Fibroblast of peridontal ligament (primary cell): Measurements from ENCODE around the gene PCBP2.

ENCODE experiments used
- DNase-seq: peaks from one replicate; pipeline ENCODE4 v3.0.0-alpha.2; 2010; ENCODE audit errors: extremely low read depth

The PCBP2 gene

DNA sequence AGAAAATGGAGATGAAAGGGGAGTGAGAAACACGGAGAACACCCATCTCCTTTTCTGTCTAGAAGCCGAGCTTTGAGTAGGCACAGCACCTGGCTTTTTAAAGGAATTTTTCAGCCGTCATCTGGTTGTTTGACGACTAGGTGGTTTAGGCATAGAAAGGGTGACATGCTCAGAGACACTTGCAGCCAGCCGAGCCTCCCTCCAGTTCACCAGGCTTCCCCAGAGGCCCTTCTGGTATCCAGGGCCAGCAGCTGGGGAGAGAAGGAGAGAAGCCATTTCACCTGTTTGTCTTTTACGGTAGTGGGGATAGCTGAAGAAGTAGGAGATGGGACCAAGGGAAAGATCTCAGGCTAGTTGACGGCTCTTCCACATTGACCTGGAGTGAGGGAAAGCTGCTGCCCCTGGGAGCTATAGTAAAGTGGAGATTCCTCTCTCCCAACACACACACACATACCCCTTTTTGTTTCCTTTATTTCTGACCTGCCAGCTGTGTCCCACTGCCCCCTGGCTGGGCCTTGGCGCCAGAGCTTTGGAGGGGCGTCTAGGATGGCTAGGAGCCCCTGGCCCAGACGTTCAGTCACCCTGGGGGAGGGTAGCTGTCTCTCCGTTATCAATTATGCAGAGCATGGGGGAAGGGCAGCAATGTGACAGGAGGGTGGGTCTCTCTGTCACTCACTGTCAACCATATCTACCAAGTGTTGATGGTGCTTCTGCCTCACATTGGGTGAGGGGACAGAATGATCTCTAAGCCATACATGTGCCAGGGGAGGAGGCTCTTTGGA lies 41.9 kb downstream of the PCBP2 start:
- no peak for DNase-seq

DNA sequence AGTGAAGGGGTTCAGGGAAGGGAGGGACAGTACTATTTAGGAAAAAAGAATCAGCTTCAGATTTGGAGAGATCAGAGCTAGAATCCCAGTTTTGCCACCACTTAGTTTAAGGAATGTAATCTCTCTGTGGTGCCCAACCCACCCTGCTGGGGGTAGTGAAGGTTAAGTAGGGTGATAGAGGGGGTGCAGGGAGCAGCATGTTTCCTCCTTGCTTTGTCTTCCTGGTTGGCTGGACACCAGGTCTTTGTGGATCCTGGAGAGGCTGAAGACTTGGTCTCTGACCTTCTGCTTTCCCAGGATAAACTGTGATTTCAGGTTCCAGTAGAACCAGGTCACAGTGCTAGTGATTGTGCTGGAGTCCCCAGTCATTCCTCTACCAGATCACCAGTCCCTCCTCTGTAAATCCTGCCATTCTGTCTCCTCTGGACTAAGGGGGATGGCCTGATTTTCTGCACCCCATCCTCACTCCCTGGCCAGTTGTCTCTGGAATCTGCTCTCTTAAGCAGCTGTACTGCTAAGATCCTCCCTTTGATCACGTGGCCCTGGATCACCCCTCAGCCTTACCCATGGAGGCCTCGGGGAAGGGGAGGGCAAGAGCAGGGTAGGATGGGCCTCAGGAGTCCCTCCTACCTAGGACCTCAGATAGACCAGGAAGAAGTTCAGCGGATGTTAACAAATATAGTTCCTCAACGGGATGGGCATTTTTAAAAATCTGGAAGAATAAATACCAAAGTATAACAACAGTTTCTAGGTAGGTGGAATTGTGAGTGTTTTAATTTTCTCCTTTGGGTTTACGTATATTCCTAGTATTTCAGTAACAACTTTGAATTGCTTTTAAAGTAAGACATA lies 44.2 kb downstream of the PCBP2 start:
- DNase-seq, result peak; percentile 85

DNA sequence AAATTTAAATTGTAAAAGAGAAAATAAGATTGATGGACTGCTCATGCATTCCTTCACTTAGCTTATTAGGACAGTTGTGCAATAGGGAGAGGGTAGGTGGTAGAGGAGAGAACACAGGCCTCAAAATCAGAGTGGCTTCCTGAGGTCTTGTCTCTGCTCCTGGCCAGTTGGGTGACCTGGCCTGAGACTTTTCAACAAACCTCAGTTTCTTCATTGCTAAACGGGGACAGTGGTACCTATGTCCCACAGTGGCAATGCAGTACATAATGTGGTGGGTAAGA lies 44.8 kb downstream of the PCBP2 start:
- DNase-seq, result no peak

DNA sequence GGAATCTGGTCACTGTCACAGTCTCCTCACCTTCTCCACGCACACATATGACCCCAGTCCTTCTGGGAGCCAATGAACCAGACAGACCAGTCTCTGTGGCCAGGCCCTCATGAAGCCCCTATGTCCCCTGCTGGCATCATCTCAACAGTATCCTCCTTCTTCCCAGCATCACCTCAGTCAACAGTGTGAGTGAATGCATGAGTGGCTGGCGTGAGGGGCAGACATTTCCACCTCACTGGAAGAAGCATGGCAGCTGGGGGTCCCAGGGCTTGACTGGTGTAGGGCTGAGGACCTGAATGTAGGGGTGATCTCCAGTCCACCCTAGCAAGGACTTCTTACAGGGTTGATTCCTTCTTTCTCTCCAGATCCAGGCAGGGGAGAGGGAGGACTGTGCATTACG lies 45.6 kb downstream of the PCBP2 start:
- no peak for DNase-seq

DNA sequence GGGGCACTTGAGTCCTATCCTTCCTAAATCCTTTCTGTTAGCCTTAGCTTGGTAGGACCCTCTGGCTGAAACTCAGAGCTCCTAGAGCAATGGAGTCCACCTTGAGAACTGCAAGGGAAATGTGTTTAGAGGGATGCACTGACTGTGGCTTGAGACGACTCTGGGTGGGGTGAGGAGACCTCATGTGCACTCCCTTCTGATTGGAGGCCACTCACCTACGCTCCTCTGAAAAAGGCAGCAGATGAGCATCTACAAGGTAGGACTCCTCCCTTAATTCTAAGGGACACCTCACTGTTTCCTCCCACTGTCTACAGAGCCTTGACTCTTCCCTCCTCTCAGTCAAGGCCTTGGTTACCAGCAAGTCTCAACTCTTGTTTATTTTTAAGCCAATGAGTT lies 46.3 kb downstream of the PCBP2 start:
- no peak for DNase-seq

DNA sequence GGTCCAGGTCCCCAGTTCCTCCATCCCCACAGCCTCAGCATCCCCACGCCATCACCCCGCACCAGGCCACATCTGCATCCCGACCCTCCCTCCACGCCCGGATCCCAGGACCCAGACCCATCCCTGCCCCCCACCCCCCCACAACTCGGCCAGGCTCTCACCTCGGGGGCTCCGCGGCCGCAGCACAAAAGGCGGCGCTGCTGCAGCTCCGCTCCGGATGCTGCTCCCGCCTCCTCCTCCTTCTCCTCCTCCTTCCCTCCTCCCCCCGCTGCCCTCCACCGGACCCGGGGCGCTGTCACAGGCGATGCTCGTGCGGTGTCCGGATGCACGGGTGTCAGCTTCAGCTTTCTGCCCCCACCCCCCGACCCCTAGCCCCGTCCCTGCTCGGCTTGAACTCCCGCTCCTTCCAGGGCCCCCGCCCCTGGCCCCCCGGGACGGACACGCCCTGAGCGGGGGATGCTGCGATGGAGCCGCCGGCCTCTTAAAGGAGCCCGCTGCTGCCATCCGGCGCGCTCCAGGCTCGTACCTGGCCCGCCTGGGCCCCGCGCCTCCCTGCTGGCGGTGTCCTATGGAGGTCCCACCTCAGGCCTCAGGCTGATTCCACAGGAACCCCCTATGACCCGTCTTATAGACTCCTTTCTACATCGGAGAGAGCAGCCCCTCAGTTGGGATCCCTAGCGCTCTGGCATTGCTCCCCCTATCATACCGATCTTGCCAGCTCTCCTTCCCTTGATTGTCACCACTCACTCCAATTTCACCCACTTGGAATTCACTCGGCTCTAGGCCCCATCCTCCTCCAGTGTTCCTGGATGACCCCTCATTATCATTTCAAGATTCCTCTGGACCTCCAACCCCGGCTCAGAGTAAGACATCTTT lies 47.6 kb downstream of the PCBP2 start, which contains the start of gene MAP3K12:
TSS of gene MAP3K12 (minus strand) at position 193 of the 876 bp plus-strand sequence. CDS start 12,067 bp downstream, outside the sequence.
- no peak for DNase-seq

DNA sequence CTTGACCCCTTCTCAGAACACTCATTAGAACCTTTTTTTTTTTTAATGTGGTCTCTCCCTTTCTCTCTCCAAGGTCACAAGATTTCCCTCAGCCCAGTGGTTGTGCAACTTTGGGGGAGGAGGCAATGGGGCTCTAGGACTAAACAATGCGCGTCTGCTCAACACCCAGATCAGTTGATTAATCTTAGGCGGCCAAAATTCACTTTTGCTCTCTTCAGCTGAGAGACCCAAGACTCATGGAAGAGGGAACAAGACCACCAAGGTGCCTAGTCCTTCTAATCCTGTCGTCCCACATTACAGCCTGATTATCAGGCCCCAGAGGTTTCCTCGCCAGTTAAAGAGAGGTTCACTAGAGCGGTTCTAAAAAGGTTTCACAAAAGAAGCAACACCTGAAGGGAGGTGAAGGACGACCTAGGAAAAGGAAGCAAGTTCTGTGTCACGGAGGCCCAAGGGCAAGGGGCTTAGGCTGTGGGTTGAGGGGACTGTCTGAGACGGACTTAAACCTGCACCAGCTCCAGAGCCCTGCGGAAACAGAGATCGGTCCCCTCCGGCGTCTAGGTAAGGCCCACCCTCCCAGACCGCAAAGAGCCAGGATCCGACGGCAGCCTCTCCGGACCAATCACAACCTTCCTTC lies 48.4 kb downstream of the PCBP2 start:
- peak; percentile 88 for DNase-seq

DNA sequence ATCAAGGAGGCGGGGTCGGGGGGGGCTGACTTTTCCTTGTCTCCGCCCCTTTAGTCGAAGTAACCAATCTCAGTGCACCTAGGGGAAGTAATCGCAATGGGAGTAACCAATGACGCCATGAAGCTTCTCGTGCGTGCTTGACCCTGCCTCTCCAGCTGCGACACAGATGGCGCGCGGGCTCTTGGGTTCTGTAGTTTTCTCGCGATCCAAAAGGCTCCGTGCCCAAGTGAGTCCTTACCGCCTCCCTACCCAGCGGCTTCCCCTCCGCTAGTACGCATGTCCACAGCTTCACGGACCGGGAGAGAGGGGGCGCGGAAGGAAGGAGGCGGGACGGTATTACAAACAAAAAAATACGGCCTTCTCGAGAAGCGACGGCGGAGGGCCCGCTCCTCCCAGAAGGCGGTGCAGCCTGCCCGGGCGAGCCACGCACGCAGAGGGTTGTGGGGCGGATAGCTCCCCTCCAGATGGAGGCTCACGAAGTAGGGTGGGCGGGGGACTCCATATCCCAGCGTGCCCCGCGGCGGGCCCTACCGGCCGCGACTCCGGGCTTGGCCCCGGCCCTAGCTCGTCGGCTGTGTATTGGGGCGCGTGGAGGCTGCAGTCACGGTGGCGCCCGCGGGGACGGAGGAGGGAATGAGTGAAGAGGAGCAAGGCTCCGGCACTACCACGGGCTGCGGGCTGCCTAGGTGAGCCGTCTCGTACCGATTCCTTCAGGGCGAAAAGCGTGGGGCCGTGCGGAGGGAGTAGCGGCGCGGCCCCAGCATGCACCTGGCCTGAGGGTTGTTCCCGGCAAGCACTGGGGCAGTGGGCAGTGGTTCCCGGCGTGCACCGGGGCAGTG lies 49.1 kb downstream of the PCBP2 start, which contains the start of gene TARBP2:
TSS of gene TARBP2 (plus strand) at position 508 of the 839 bp plus-strand sequence. CDS start at position 634, 126 bp downstream.
- peak; percentile 100 for DNase-seq

DNA sequence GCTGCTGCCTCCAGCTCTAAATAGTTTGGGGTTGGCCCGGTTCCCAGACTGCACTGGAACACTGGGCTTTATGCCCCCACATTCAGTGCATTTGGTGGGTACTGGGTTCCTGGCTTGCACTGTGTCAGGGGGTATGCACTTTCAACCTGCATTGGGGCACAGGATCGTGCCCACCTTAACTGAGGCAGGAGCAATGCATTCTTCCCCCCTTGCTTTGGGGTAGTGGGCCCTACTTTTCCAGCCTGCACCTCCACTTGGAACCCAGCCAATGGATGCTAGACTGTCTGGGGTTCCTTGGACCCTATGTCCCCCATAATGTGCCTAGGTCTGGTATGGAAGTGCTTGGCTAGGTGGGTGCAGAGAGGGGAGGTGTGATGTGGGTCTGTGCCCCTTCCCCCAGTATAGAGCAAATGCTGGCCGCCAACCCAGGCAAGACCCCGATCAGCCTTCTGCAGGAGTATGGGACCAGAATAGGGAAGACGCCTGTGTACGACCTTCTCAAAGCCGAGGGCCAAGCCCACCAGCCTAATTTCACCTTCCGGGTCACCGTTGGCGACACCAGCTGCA lies 49.8 kb downstream of the PCBP2 start:
- no peak for DNase-seq

DNA sequence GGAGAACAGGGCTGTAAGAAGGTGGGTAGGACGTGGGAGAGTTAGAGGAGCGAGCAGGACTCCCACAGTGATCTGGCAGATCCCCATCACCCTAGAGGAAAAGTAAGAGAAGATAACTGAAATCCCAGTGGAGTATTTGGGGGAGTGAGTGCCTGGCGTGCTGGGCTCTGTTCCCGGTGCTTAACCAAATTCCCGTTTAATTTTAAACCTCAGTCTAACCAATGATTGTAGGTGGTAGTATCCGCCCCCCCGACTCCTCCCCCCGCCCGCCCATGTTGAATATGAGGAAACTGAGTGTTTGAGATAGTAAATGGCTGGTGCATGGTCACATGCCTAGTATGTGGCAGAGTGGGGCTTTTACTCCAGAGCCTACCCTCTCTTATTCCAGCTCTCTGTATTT lies 50.4 kb downstream of the PCBP2 start:
- peak; percentile 65 for DNase-seq

DNA sequence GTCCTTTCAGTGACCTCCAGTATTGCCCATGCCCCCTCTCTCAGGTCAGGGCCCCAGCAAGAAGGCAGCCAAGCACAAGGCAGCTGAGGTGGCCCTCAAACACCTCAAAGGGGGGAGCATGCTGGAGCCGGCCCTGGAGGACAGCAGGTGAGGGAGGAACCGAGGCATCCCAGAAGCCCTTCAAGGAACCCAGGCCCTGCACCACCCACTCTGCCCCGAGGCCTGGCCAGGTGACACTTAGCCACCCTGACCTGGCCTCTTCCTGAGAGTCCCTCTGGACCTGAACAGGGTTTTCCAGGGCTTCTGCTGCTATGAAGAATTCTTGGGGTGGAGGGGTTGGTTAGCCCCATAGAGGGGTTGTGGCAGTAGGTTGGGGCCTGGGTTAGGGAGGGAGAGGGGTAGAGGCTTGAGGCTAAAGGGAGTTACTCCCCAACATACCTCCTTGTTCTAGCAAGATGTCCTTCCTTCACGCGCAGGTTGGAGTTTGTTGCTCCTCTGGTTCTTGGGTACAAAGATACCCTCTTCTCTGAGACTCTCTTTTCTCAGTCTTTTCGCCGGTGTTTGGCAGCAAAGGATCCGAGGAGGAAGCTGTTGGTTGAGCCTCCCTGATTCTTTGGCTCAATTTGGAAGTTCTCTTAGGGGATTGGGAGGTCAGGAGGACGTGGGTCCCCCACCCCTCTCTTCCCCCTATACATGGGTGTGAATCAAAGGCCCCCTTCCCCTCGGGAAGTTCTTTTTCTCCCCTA lies 51.3 kb downstream of the PCBP2 start:
- no peak for DNase-seq

DNA sequence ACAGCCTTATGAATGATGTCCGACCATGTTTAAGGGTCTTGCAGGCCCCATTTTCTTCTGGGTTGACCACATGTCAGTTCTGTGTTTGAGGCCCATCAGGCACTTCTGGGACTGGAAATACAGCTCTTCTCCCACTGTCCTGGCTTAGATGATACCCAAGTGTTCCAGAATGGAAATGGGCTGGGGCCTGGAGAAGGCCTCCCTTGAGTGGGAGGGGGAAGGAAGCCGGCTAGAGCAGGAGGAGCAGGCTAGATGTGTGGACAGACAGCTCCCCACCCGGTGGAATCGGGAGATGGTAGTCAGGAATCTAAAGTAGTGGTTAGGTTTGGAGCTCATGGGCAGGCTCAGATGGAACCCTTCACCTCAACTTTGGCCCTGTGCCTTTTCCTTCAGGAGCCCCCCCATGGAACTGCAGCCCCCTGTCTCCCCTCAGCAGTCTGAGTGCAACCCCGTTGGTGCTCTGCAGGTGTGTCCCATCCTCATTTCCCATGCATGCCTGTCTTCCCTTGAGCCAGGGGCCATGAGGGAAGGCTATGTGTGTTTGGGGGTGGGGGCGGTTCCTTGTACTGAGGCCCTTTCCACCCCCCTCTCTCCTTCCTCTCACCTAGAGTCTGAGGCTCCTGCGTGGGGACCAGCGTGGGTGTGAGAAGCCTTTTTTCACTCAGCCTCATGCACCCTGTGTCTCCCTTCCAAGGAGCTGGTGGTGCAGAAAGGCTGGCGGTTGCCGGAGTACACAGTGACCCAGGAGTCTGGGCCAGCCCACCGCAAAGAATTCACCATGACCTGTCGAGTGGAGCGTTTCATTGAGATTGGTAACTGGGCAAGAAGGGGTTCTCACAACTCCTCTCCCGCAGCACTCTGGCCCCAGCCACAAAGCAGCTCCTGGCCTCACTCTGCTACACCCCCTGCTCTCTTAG lies 52.4 kb downstream of the PCBP2 start:
- DNase-seq, result no peak

DNA sequence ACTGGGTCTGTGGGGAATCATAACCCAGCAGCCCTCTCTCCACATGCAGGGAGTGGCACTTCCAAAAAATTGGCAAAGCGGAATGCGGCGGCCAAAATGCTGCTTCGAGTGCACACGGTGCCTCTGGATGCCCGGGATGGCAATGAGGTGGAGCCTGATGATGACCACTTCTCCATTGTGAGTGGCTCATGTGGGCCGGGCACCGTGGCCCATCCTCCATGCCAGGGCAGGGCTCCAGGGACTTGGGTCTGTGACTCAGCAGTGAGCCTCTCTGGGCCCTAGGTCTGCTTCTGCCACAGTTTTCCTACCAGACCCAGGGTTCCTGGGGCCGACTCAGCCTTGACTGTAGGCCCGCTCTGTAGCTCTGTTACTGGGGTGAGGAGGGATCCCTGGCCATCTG lies 53.2 kb downstream of the PCBP2 start:
- peak; percentile 71 for DNase-seq

DNA sequence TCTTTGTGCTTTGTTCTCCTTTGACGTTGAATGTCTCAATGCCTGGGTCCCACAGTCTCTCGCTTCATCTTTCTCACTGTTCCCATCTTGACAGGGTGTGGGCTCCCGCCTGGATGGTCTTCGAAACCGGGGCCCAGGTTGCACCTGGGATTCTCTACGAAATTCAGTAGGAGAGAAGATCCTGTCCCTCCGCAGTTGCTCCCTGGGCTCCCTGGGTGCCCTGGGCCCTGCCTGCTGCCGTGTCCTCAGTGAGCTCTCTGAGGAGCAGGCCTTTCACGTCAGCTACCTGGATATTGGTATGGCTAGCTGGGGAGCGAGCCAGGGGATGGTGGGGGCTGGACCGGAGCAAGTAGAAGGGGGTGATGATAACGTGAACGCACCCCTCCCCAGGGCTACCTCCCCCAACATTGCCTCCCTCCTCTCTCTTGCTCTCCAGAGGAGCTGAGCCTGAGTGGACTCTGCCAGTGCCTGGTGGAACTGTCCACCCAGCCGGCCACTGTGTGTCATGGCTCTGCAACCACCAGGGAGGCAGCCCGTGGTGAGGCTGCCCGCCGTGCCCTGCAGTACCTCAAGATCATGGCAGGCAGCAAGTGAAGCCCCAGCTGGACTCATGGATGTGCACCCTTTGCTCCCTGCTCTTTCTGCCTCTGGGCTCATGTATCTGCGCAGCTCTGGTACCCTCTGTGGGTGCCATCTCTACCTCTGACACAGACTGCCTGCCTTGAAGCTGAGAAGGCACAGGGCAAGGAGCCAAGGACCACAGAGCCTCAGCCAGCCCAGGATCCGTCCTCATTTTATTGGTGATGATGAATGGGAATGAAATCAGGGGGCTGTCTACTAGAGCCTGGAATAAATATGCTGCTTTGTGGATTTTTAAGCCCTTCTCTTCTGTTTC lies 53.9 kb downstream of the PCBP2 start:
- peak; percentile 45 for DNase-seq

DNA sequence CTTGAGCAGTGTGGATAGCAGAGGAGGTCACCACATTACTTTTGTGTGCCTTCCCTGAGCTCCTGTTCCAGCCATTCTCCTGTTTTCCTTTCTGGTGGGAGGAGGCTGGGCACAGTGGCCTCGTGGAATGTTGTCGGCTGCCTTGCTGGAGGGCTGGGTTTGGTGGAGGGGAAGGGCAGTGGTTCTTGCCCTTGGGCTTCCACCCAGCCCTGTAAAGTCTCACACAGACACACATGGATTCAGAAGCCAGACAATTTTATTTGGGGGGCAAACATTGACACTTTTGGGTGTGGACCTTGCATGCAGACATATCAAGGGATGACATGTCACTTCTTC lies 54.5 kb downstream of the PCBP2 start:
- no peak for DNase-seq

DNA sequence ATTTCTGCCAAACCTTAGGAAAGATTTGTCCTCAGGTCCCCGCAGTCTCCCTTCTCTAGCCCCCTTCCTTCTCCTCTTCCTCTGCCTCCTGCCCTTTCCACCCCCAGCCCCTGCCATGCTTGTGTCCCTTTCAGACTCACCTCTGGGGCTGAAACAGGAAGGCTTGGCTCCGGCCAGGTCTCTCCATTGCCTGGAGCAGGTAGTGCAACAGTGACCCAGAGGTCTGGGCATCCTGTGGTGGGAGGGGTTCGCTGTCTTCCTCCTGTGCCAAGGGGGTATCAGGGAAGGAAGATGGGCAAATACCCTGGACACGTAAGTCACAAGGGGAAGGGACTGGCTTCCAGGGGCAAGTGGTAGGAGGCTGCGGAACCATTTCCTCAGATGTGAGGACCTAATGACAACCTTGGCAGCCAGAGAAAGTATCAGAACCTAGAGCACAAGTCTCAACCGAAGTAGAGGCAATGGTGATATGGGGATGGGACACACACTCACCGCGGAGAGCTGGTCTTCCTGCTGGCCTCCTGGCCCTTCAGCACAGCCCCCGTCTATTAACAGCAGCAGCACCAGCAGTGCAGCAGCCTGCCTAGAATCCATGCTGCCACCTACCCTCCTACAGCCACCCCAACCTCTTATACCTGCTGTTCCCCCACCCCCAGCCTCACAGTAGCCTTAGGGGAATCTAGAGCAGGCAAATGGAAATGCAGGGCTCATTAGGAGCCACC lies 55.1 kb downstream of the PCBP2 start, which contains the start of gene NPFF:
TSS of gene NPFF (minus strand) at position 604 of the 722 bp plus-strand sequence. CDS start at position 594, 10 bp downstream.
- no peak for DNase-seq

DNA sequence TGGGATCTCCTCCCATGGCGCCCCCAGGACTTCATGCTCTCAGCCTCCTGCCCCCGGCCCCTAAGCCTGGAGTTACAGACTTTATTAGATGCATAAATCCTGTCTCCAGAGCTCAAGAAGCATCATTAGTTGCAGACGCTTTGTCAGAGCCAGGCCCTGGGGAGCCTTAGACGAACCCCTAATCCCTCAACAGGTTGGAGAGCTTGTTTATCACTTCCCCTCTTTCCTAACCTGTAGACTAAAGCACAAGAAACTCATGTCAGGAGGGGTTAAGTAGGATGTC lies 55.6 kb downstream of the PCBP2 start:
- no peak for DNase-seq
